ENCODE data around the gene EVX2.

DNA sequence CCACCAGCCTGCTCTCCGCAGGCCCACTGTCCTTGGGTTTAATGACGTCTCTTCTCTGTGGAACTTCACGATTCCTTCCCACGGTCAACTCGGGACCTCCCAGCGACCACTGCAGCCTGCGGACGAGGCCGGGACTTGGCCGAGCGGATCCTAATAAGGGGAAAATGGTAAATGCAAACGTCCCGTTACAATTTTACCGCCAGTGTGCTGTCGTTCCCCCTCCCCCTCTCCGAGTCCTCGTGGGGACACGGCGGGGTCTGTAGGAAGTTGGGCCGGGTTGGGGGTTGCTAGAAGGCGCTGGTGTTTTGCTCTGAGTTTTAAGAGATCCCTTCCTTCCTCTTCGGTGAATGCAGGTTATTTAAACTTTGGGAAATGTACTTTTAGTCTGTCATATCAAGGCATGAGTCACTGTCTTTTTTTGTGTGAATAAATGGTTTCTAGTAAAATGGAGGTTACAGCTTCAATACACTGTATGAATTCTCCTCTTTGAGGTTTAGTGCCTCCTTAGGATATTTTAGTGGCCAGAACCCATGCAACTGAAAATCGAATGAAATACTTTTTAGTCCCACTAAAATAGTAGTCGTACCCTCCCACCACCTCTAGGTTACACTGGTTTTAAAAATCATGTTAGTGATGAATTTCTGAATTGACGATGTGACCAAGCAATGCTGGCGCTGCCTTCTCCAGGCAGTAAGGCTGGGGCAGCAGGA, 25.6 kb upstream of the EVX2 start:
- TF ChIP-seq EGR1 (IDR thresholded peaks at IDR 0.05; ENCODE audit: low read depth in 2 of 2) (no peak), YY1 (IDR thresholded peaks at IDR 0.05) (no peak), GABPA (IDR thresholded peaks at IDR 0.05 in 1 of 2, conservative IDR thresholded peaks at IDR 0.05 in 1 of 2) (no peak), JUND (IDR thresholded peaks at IDR 0.05) (no peak), TAF1 (conservative IDR thresholded peaks at IDR 0.05) (no peak), SP1 (IDR thresholded peaks at IDR 0.05) (no peak), NR2F2 (IDR thresholded peaks at IDR 0.05) (no peak), RAD21 (IDR thresholded peaks at IDR 0.05) (no peak), HNF4G (IDR thresholded peaks at IDR 0.05) (no peak), RXRA (IDR thresholded peaks at IDR 0.05) (no peak)
- TF ChIP-seq, protein P1, sequence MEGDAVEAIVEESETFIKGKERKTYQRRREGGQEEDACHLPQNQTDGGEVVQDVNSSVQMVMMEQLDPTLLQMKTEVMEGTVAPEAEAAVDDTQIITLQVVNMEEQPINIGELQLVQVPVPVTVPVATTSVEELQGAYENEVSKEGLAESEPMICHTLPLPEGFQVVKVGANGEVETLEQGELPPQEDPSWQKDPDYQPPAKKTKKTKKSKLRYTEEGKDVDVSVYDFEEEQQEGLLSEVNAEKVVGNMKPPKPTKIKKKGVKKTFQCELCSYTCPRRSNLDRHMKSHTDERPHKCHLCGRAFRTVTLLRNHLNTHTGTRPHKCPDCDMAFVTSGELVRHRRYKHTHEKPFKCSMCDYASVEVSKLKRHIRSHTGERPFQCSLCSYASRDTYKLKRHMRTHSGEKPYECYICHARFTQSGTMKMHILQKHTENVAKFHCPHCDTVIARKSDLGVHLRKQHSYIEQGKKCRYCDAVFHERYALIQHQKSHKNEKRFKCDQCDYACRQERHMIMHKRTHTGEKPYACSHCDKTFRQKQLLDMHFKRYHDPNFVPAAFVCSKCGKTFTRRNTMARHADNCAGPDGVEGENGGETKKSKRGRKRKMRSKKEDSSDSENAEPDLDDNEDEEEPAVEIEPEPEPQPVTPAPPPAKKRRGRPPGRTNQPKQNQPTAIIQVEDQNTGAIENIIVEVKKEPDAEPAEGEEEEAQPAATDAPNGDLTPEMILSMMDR (IDR thresholded peaks at IDR 0.05; ENCODE audit: low read depth, low read length, missing input control), result no peak
- TF ChIP-seq, protein P2, sequence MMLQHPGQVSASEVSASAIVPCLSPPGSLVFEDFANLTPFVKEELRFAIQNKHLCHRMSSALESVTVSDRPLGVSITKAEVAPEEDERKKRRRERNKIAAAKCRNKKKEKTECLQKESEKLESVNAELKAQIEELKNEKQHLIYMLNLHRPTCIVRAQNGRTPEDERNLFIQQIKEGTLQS (IDR thresholded peaks at IDR 0.05), result no peak
- TF ChIP-seq, protein P3, sequence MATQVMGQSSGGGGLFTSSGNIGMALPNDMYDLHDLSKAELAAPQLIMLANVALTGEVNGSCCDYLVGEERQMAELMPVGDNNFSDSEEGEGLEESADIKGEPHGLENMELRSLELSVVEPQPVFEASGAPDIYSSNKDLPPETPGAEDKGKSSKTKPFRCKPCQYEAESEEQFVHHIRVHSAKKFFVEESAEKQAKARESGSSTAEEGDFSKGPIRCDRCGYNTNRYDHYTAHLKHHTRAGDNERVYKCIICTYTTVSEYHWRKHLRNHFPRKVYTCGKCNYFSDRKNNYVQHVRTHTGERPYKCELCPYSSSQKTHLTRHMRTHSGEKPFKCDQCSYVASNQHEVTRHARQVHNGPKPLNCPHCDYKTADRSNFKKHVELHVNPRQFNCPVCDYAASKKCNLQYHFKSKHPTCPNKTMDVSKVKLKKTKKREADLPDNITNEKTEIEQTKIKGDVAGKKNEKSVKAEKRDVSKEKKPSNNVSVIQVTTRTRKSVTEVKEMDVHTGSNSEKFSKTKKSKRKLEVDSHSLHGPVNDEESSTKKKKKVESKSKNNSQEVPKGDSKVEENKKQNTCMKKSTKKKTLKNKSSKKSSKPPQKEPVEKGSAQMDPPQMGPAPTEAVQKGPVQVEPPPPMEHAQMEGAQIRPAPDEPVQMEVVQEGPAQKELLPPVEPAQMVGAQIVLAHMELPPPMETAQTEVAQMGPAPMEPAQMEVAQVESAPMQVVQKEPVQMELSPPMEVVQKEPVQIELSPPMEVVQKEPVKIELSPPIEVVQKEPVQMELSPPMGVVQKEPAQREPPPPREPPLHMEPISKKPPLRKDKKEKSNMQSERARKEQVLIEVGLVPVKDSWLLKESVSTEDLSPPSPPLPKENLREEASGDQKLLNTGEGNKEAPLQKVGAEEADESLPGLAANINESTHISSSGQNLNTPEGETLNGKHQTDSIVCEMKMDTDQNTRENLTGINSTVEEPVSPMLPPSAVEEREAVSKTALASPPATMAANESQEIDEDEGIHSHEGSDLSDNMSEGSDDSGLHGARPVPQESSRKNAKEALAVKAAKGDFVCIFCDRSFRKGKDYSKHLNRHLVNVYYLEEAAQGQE (IDR thresholded peaks at IDR 0.05), result no peak
- TF ChIP-seq, protein P4, sequence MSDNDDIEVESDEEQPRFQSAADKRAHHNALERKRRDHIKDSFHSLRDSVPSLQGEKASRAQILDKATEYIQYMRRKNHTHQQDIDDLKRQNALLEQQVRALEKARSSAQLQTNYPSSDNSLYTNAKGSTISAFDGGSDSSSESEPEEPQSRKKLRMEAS (IDR thresholded peaks at IDR 0.05), result no peak

Data from liver (tissue), 3 donors.